Right lobe of liver (tissue), 4 donors: ENCODE measurements around the gene YAP1.

Experiments used
- POLR2A ChIP-seq: fragments of 450-650 bp; IDR thresholded peaks from one replicate; pipeline ENCODE4 v1.6.1; 2017; ENCODE audit warnings: antibody characterized with exemption, mild to moderate bottlenecking
- TF ChIP-seq, protein P1 (sequence below), 4 donors: fragments of 200-600 bp in 3 of 4; fragments of 450-650 bp in 1 of 4; IDR thresholded peaks; one replicate each; pipeline versions ENCODE4 v1.5.1 to v1.8.0; 2016 to 2022; ENCODE audit warnings: antibody characterized with exemption in 4 of 4, mild to moderate bottlenecking in 2 of 4
- donor health status: DM: no; HTN: no; CAD: no.
- donor health status: DM: no; HTN: no; CAD: no.
- donor health status: DM: no; HTN: yes; CAD: no.

GRCh38 chr11:102243399-102243884 is 133.2 kb downstream of the YAP1 start:
- TF ChIP-seq, protein P1, sequence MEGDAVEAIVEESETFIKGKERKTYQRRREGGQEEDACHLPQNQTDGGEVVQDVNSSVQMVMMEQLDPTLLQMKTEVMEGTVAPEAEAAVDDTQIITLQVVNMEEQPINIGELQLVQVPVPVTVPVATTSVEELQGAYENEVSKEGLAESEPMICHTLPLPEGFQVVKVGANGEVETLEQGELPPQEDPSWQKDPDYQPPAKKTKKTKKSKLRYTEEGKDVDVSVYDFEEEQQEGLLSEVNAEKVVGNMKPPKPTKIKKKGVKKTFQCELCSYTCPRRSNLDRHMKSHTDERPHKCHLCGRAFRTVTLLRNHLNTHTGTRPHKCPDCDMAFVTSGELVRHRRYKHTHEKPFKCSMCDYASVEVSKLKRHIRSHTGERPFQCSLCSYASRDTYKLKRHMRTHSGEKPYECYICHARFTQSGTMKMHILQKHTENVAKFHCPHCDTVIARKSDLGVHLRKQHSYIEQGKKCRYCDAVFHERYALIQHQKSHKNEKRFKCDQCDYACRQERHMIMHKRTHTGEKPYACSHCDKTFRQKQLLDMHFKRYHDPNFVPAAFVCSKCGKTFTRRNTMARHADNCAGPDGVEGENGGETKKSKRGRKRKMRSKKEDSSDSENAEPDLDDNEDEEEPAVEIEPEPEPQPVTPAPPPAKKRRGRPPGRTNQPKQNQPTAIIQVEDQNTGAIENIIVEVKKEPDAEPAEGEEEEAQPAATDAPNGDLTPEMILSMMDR (IDR thresholded peaks at IDR 0.05), result no peak
- no peak for TF ChIP-seq POLR2A
